Raji (cell line): Measurements from ENCODE around the gene LDAF1.

Experiments
- POLR2A ChIP-seq: IDR thresholded peaks from 2 replicates; pipeline ENCODE4 v1.6.1; 2011; ENCODE audit warnings: low read depth, low read length, control low read depth; ENCODE audit not compliant: insufficient read depth

Gene LDAF1

GRCh38 chr16:21185659-21186325 is 27.3 kb downstream of the LDAF1 start:
- no peak for TF ChIP-seq POLR2A

- no peak for TF ChIP-seq POLR2A
Measured at GRCh38 chr16:21186326-21186691, 27.8 kb downstream of the LDAF1 start.

- no peak for TF ChIP-seq POLR2A
Measured at GRCh38 chr16:21189311-21189710, 30.8 kb downstream of the LDAF1 start.

GRCh38 chr16:21190013-21190412 is 31.5 kb downstream of the LDAF1 start:
- TF ChIP-seq POLR2A, result no peak

GRCh38 chr16:21190599-21190998 is 32.1 kb downstream of the LDAF1 start:
- no peak for TF ChIP-seq POLR2A

GRCh38 chr16:21192991-21193390 is 34.5 kb downstream of the LDAF1 start:
- no peak for TF ChIP-seq POLR2A

GRCh38 chr16:21194771-21195301 is 36.4 kb downstream of the LDAF1 start:
- no peak for TF ChIP-seq POLR2A

GRCh38 chr16:21197112-21197511 is 38.6 kb downstream of the LDAF1 start:
- no peak for TF ChIP-seq POLR2A

GRCh38 chr16:21197621-21198020 is 39.1 kb downstream of the LDAF1 start:
- no peak for TF ChIP-seq POLR2A

GRCh38 chr16:21199607-21200218 is 41.2 kb downstream of the LDAF1 start:
- no peak for TF ChIP-seq POLR2A

GRCh38 chr16:21203155-21203797 is 44.8 kb downstream of the LDAF1 start:
- no peak for TF ChIP-seq POLR2A

GRCh38 chr16:21205303-21205702 is 46.8 kb downstream of the LDAF1 start:
- no peak for TF ChIP-seq POLR2A

GRCh38 chr16:21206550-21206949 is 48.1 kb downstream of the LDAF1 start:
- TF ChIP-seq POLR2A, result no peak

- TF ChIP-seq POLR2A, result no peak
Measured at GRCh38 chr16:21208446-21209230, 50.2 kb downstream of the LDAF1 start.

GRCh38 chr16:21211486-21211885 is 53.0 kb downstream of the LDAF1 start, which contains the start of gene ZP2:
TSS of gene ZP2 (minus strand) at chr16:21211574. CDS start at chr16:21211547, 27 bp downstream.
- TF ChIP-seq POLR2A, result no peak
